Measurements from ENCODE around the gene ABCA13.

DNA sequence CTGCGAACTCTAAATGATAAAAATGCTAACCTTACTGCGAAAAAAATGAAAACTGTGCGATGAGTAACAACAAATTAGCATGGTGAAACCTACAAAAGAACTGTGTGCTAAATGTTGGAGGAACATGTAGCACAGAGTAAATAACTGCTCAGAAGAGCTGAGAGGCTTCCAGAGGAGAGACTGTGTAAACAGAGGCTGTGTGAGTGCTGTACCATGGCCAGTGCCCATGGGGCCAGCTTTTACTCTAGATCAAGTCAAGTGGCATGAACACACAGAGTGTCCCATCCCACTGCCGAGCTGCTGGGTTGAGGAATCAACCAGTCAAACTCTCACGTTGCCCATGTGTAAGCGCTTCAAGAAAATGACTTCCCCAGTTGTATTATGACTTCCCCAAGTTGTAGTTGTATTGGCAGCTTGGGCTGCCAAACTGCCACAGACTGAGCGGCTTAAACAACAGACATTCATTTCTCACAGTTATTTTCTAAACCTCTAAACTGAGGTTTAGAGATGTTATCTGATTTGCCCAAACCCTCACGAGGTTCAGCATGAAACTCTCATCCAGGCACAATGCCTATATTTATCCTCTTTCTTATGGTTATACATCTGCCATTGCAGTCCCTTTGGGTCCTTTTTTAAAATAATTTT lies 270.7 kb downstream of the ABCA13 start:
- no peak for TF ChIP-seq CTCF (conservative IDR thresholded peaks at IDR 0.05; ENCODE audit: low read length)
- TF ChIP-seq EZH2phosphoT487 (IDR thresholded peaks at IDR 0.05; ENCODE audit: borderline replicate concordance), result no peak

All from Loucy (cell line).